KMS-11 (cell line): Measurements from ENCODE around the gene FMNL2.

Experiments
- H2AFZ ChIP-seq: fragments of 200-600 bp; sonication (generic); 2 replicates; pipeline ENCODE4 v1.6.1; 2016; ENCODE audit warnings: antibody characterized with exemption, mixed run types, low read depth
- H3K27ac ChIP-seq: fragments of 200-600 bp; sonication (generic); 2 replicates; pipeline ENCODE4 v1.6.1; 2016; ENCODE audit warnings: mild to moderate bottlenecking, mixed run types
- H3K27me3 ChIP-seq: fragments of 200-600 bp; sonication (generic); 2 replicates; pipeline ENCODE4 v1.6.1; 2017; ENCODE audit warnings: mild to moderate bottlenecking, low read depth, mixed run types, moderate library complexity; ENCODE audit not compliant: insufficient read depth
- H3K36me3 ChIP-seq: fragments of 200-600 bp; sonication (generic); 2 replicates; pipeline ENCODE4 v1.6.1; 2017; ENCODE audit warnings: mild to moderate bottlenecking, mixed run types; ENCODE audit not compliant: insufficient read depth
- H3K4me1 ChIP-seq: fragments of 200-600 bp; sonication (generic); 2 replicates; pipeline ENCODE4 v1.6.1; 2016; ENCODE audit warnings: mild to moderate bottlenecking, low read depth, mixed run types; ENCODE audit not compliant: poor library complexity, severe bottlenecking
- H3K4me2 ChIP-seq: fragments of 200-600 bp; sonication (generic); 2 replicates; pipeline ENCODE4 v1.7.0; 2016; ENCODE audit warnings: mild to moderate bottlenecking, mixed run types
- H3K4me3 ChIP-seq: fragments of 200-600 bp; sonication (generic); IDR thresholded peaks from 2 replicates; pipeline ENCODE4 v1.6.1; 2017; ENCODE audit warnings: low read depth, low read length, mixed read lengths; ENCODE audit not compliant: insufficient read depth
- H3K79me2 ChIP-seq: fragments of 200-600 bp; sonication (generic); 2 replicates; pipeline ENCODE4 v1.6.1; 2016; ENCODE audit warnings: low read depth, mixed run types; ENCODE audit not compliant: insufficient read depth
- H3K9ac ChIP-seq: fragments of 200-600 bp; sonication (generic); 2 replicates; pipeline ENCODE4 v1.6.1; 2016; ENCODE audit warnings: mild to moderate bottlenecking, mixed run types
- H4K20me1 ChIP-seq: fragments of 200-600 bp; sonication (generic); 2 replicates; pipeline ENCODE4 v1.6.1; 2016; ENCODE audit warnings: mild to moderate bottlenecking, mixed run types; ENCODE audit not compliant: insufficient read depth
- CTCF ChIP-seq: fragments of 200-600 bp; sonication (generic); conservative IDR thresholded peaks from 2 replicates; pipeline ENCODE4 v1.6.1; 2017; ENCODE audit warnings: low read depth, mild to moderate bottlenecking, antibody characterized with exemption, low read length, moderate library complexity, mixed read lengths

Gene FMNL2

DNA sequence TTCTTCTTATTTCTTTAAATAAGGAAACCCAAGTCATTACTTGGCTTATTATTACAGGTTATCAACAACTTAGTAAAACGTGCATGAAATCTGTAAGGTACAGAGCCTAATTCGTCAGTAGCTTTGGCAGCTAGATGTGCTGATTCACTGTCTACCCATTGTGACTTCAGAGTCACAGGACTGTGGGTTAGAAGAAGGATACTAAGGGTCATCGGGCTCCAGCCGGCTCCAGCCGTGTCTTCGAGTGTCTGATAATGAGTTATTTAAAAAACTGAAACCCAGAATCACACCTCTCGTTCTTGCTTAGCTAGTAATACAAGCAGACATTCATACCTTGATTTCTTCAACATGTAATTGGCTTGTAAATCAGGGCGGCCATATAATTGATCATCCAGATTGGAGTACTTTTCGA, 170.5 kb downstream of the FMNL2 start:
- H3K36me3 ChIP-seq = no peaks in the 10 kb centered on the region
- no peak overlapping the region for H3K4me3 ChIP-seq
- no peak overlapping the region for H3K27ac ChIP-seq
- peaks cover 7% of the 10 kb centered on the region for H3K4me1 ChIP-seq
- no peak overlapping the region for H3K9ac ChIP-seq
- no peaks in the 10 kb centered on the region for H4K20me1 ChIP-seq
- H2AFZ ChIP-seq = no peak overlapping the region
- TF ChIP-seq CTCF = no peak
- H3K79me2 ChIP-seq = no peaks in the 10 kb centered on the region
- no peak overlapping the region for H3K4me2 ChIP-seq
- no peaks in the 10 kb centered on the region for H3K27me3 ChIP-seq

GRCh38 chr2:152506843-152507242, 171.9 kb downstream of the FMNL2 start:
- Histone ChIP-seq H3K36me3 (no peaks in the 10 kb centered on the region), H4K20me1 (no peaks in the 10 kb centered on the region), H3K4me1 (peaks cover 7% of the 10 kb centered on the region), H3K27me3 (no peaks in the 10 kb centered on the region), H3K79me2 (no peaks in the 10 kb centered on the region), H2AFZ (no peak overlapping the region), H3K9ac (no peak overlapping the region), H3K27ac (peak overlapping the region; percentile 16; the same call in 1 of the 2 replicates), H3K4me2 (0 out of 2 replicates have a peak overlapping the region, but pooled peaks have one; percentile 14), H3K4me3 (no peak overlapping the region)
- TF ChIP-seq CTCF = no peak

- H3K4me1 ChIP-seq = peaks cover 7% of the 10 kb centered on the region
- no peak overlapping the region for H3K27ac ChIP-seq
- no peaks in the 10 kb centered on the region for H3K79me2 ChIP-seq
- no peak overlapping the region for H3K4me2 ChIP-seq
- no peak overlapping the region for H2AFZ ChIP-seq
- H3K4me3 ChIP-seq = no peak overlapping the region
- no peaks in the 10 kb centered on the region for H3K36me3 ChIP-seq
- no peak overlapping the region for H3K9ac ChIP-seq
- no peaks in the 10 kb centered on the region for H3K27me3 ChIP-seq
- H4K20me1 ChIP-seq = no peaks in the 10 kb centered on the region
- TF ChIP-seq CTCF = no peak
These were observed 172.9 kb downstream of the FMNL2 start for GRCh38 chr2:152507907-152508306.

- Histone ChIP-seq H3K4me2 (no peak overlapping the region), H3K4me1 (peaks cover 7% of the 10 kb centered on the region), H3K79me2 (no peaks in the 10 kb centered on the region), H3K27ac (no peak overlapping the region), H3K36me3 (no peaks in the 10 kb centered on the region), H3K4me3 (no peak overlapping the region), H4K20me1 (no peaks in the 10 kb centered on the region), H2AFZ (no peak overlapping the region), H3K9ac (no peak overlapping the region), H3K27me3 (no peaks in the 10 kb centered on the region)
- TF ChIP-seq CTCF = no peak
These were observed 173.5 kb downstream of the FMNL2 start for GRCh38 chr2:152508446-152508845.
